Astrocyte of the spinal cord (primary cell): ENCODE results near the gene KRIT1.

Source experiments
- DNase-seq: peaks from one replicate; pipeline ENCODE4 v3.0.0; 2011; ENCODE audit warnings: low read depth, low spot score
- H3K4me3 ChIP-seq: 2 replicates; pipeline ENCODE4 v1.5.1; 2011; ENCODE audit warnings: low read depth, mild to moderate bottlenecking, low read length, moderate library complexity
- in situ Hi-C: cut with HindIII; loops from 2 replicates; pipeline ENCODE4 v1.10.0; 2017; ENCODE audit warnings: low sequenced_read_pairs
- TF ChIP-seq, protein P1 (sequence below): IDR thresholded peaks from 2 replicates; pipeline ENCODE4 v1.5.1; 2012; ENCODE audit warnings: low read depth, mild to moderate bottlenecking, low read length, inconsistent platforms

Gene KRIT1

DNA sequence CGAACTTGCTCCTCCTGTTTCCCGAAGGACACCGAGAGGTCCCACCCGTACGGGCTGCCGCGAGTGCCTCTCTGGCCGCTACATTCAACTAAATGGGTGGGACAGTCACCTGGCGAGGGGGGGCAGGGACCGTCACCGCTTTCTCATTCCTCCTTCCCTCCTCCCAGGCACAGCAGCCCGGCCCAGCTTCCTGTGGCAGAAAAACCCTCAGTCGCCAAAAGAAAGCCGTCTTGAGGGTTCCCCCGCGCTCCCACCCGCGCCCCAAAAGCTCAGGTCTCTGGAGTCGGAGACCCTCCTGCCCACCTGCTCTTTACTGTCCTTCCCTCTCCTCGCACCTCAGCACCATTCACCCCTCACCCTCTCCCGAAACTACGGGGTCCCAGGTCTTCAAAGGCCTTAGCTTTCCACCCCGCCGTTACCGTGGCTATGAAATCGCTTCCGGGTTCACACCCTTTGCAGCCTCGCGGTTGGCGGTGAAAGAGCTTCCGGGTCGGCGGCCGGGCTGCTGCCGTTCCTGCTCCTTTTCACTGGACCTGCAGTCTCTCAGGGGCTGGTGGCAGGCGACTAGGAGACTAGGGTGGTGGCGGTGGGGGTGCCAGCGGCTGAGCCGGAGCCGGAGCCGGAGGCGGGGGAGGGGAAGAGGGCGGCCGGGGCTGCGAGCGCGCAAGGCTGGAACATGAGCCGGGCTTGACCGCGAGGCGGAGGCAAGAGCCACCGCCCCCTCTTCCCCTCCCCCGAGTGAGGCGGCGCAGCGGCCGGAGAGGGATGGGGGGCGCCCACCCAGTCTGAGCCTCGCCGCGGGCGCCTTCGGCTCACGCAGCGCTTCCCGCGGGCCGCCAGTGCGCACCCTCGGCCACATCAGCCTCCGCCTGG, at the start of gene KRIT1, which contains the start of gene ANKIB1:
TSS of gene KRIT1 (minus strand) at position 428 of the 873 bp plus-strand sequence. CDS start 3,779 bp downstream, outside the sequence.
TSS of gene ANKIB1 (plus strand) at position 488 of the 873 bp plus-strand sequence. CDS start 49,005 bp downstream, outside the sequence.
- TF ChIP-seq, protein P1, sequence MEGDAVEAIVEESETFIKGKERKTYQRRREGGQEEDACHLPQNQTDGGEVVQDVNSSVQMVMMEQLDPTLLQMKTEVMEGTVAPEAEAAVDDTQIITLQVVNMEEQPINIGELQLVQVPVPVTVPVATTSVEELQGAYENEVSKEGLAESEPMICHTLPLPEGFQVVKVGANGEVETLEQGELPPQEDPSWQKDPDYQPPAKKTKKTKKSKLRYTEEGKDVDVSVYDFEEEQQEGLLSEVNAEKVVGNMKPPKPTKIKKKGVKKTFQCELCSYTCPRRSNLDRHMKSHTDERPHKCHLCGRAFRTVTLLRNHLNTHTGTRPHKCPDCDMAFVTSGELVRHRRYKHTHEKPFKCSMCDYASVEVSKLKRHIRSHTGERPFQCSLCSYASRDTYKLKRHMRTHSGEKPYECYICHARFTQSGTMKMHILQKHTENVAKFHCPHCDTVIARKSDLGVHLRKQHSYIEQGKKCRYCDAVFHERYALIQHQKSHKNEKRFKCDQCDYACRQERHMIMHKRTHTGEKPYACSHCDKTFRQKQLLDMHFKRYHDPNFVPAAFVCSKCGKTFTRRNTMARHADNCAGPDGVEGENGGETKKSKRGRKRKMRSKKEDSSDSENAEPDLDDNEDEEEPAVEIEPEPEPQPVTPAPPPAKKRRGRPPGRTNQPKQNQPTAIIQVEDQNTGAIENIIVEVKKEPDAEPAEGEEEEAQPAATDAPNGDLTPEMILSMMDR: peak; percentile 22
- H3K4me3 ChIP-seq: peak within 1 kb of the TSS; percentile 64
- in situ Hi-C loops: no loop called here
- DNase-seq: peak; percentile 82

DNA sequence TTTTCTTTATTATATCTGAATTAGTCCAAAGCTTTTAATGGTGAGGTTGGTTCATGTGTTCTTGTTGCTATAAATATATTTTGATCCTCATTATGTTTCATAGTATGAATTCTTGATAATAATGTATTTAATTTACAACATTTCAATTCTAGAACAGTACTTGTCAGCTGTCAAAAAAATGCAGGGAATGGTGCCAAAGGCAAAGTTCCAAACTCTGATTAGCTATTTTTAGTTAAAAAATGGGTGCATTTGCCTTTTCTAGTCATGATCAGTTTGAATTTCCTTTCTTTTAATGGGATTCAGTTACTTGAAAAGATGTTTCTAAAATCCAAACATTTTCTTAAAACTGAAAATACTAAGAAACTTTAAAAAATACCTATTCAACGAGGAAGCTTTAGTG, 49.7 kb upstream of the KRIT1 start:
- TF ChIP-seq, protein P1: no peak
- in situ Hi-C loops: no loop called here
- no peak overlapping the region for H3K4me3 ChIP-seq
- no peak for DNase-seq

DNA sequence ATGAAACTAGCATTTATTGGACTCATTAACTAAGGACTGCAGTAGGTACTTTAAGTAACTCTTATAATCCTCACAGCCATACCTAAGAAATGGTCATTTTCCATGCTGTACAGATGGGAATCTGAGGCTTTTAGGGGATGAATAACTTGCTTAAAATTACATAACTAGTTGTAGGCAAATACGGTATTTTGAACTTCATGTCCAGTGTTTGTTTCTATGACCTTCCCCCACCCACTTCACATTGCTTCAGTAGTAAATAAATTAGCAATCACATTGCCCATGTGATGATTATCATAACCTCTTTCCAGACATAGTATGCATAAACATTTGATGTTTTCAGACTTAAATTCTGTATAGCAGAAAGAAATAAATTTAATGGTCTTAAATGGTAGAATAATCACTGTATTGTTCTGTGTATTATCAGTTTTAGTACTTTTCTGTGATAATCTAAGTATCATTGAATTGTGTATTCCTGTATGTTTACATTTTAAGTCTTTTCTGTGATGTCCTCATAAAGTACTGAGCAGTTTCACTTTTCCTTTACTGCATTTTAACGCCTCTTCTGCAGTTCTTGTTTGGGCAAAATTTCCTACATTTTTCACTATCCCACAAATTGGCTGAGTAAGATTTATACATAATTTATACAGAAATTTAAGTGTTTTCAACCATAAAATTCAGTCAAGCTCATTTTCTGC, 48.3 kb upstream of the KRIT1 start:
- in situ Hi-C loops: no loop called here
- H3K4me3 ChIP-seq: no peak overlapping the region
- TF ChIP-seq, protein P1: no peak
- DNase-seq: no peak

DNA sequence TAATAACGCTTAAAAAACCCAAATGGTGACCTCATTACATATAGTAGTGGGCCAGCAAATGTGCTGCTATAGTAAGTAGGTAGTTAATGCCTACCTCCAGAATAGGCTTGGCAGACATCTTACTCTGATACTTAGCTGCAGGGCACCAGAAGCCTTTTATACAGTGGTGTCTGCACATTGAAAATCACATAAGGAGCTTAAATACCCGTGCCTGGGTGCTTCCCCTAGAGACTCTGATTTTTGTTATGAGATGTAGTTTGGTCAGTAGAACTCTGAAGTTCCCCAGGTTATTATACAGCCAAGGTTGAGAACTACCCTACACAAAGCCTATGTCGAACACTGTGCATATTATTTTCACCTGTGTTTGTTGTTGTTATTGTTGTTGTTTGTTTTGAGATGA, 47.3 kb upstream of the KRIT1 start:
- in situ Hi-C loops: no loop called here
- no peak for DNase-seq
- TF ChIP-seq, protein P1: no peak
- no peak overlapping the region for H3K4me3 ChIP-seq

DNA sequence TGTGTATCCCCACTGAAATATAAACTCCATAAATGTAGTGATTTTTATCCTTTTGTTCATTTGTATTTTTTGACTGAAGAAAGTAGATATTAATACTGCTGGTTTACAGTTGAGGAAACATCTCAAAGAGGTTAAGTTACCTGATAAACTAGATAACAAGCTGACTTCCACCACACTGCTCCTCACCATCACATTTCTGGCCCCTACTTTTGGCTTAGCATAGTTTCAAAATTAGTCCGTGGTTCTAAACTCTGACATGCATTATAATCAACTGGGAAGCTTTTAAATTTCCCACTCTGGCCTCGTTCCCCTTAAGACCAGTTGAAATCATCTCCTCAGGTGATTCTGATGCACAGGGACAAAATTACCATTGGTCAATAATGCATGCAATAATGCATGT, 43.6 kb upstream of the KRIT1 start:
- in situ Hi-C loops: no loop called here
- DNase-seq: no peak
- H3K4me3 ChIP-seq: no peak overlapping the region
- TF ChIP-seq, protein P1: no peak

DNA sequence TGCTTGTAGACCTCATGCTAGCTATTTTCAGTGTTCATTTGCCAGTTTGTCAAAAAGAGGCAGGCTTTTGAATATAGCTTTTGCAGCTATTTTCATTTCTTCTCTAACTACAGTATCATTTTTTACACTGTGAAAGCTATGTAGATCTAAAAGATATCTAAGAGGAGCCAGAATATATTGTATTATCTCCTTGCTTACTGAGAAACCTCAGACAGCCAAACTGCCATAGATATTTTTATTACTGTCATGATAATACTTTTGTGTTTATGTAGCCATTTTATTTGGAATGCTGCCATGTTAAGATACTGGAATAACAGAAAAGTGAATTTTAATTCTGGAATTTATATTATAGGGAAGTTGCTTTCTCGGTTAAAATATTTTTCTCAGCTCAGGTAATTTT, 37.2 kb upstream of the KRIT1 start:
- in situ Hi-C loops: no loop called here
- DNase-seq: no peak
- H3K4me3 ChIP-seq: no peak overlapping the region
- TF ChIP-seq, protein P1: no peak
